ENCODE measurements around the gene NAALADL2.

DNA sequence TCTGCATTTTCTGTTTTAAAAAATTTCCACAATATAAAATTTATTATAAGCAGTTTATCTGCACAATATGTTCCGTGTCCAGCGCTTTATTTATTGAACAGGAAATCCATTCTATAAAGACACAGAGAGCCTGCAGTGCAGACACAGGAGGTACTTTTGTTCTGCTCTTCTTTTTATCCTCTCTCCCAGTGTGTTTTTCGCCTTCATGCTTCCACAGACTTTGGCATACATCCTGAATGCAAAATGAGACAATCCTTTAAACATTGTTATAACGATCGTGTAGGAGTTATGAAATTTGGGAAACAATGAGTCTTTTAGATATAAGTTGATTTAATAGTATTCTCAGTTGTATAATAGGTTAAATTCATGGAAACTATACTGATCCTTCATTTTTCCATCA, 749.2 kb downstream of the NAALADL2 start:
- no peak for TF ChIP-seq POLR2A (IDR thresholded peaks at IDR 0.05; ENCODE audit: low read length)
- no peak for TF ChIP-seq GATA1 (IDR thresholded peaks at IDR 0.05; ENCODE audit: low read depth, low read length)

Data from erythroblast (primary cell).